Nephron (organoid): ENCODE measurements around the gene PANK1.

Experiments
- H3K27ac Mint-ChIP-seq, 3 experiments: 2 replicates each; pipeline ENCODE4 v1.8.0; 2020; ENCODE audit warnings: mixed read lengths in 3 of 3, mild to moderate bottlenecking in 2 of 3, moderate library complexity in 1 of 3
- H3K27me3 Mint-ChIP-seq: 2 replicates; pipeline ENCODE4 v1.8.0; 2021; ENCODE audit warnings: low read depth, mild to moderate bottlenecking, moderate library complexity, mixed read lengths
- H3K36me3 Mint-ChIP-seq: 2 replicates; pipeline ENCODE4 v1.8.0; 2020; ENCODE audit warnings: low read depth, mixed read lengths
- H3K4me1 Mint-ChIP-seq: 2 replicates; pipeline ENCODE4 v1.8.0; 2020; ENCODE audit warnings: mixed read lengths
- H3K4me3 Mint-ChIP-seq, 3 experiments: 2 replicates each; pipeline ENCODE4 v1.8.0; 2020; ENCODE audit warnings: mild to moderate bottlenecking in 3 of 3, mixed read lengths in 3 of 3, moderate library complexity in 2 of 3
- H3K9me3 Mint-ChIP-seq: 2 replicates; pipeline ENCODE4 v1.8.0; 2020; ENCODE audit warnings: mixed read lengths
- TF ChIP-seq, protein P1 (sequence below), 3 experiments: fragments of 200-600 bp; sonication (generic); IDR thresholded peaks; one replicate each; pipeline ENCODE4 v1.5.0; 2021; ENCODE audit warnings: antibody characterized with exemption in 3 of 3; ENCODE audit not compliant: unreplicated experiment in 3 of 3

The PANK1 gene

DNA sequence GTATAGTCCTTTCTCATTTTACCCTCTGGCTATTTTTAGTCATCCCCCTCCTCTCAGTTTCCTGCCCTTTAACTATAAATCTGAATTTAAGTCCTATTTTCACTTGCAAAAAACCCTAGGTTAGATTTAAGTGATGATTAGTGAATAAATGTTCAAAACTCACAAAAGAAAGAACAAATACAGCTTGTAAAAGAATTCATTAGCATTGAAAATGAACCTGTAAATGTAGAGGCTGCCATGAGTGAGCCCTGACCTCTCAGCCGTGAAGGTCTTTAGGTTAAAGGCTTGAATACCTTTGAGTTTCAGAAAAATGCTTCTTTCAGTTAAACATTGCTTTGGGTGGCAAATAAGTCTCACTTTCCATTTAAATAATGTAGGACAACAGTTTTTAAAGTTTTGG is 107.7 kb downstream of the PANK1 start:
- TF ChIP-seq, protein P1, sequence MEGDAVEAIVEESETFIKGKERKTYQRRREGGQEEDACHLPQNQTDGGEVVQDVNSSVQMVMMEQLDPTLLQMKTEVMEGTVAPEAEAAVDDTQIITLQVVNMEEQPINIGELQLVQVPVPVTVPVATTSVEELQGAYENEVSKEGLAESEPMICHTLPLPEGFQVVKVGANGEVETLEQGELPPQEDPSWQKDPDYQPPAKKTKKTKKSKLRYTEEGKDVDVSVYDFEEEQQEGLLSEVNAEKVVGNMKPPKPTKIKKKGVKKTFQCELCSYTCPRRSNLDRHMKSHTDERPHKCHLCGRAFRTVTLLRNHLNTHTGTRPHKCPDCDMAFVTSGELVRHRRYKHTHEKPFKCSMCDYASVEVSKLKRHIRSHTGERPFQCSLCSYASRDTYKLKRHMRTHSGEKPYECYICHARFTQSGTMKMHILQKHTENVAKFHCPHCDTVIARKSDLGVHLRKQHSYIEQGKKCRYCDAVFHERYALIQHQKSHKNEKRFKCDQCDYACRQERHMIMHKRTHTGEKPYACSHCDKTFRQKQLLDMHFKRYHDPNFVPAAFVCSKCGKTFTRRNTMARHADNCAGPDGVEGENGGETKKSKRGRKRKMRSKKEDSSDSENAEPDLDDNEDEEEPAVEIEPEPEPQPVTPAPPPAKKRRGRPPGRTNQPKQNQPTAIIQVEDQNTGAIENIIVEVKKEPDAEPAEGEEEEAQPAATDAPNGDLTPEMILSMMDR (IDR thresholded peaks at IDR 0.05; ENCODE audit: unreplicated experiment in 3 of 3) = no peak
- Mint-ChIP-seq H3K27ac (peak overlapping the region in 1 of 3 experiments; percentile 77), H3K27me3 (peaks cover 60% of the 10 kb centered on the region), H3K9me3 (no peaks in the 10 kb centered on the region), H3K4me1 (peaks cover 9% of the 10 kb centered on the region), H3K36me3 (peaks cover 4% of the 10 kb centered on the region), H3K4me3 (peak overlapping the region; percentile 63 to 76 (median 69))

DNA sequence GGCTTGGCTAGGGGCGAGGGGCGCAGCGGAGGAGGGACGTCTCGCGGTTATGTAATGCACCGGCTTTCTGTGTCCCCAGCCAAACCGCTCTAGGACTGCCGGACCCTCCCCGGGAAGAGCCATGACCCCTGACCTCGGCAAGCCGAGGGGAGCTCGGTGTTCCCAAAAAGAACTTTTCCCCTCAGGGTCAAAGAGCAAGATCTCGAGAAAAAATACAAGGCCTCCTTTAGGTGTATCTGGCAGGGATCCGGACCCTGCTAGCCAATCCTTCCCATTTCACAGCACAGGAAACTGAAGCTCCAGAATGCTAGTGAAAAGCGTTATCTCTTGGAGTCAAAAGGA is 109.1 kb downstream of the PANK1 start:
- peaks cover 72% of the 10 kb centered on the region for H3K27me3 Mint-ChIP-seq
- peak overlapping the region; percentile 73 to 75 (median 73) for H3K4me3 Mint-ChIP-seq
- no peaks in the 10 kb centered on the region for H3K9me3 Mint-ChIP-seq
- H3K36me3 Mint-ChIP-seq = peaks cover 4% of the 10 kb centered on the region
- H3K4me1 Mint-ChIP-seq = peaks cover 9% of the 10 kb centered on the region
- TF ChIP-seq, protein P1 (IDR thresholded peaks at IDR 0.05; ENCODE audit: unreplicated experiment in 3 of 3) = no peak
- H3K27ac Mint-ChIP-seq = peak overlapping the region in 2 of 3 experiments; percentile 46 to 49

DNA sequence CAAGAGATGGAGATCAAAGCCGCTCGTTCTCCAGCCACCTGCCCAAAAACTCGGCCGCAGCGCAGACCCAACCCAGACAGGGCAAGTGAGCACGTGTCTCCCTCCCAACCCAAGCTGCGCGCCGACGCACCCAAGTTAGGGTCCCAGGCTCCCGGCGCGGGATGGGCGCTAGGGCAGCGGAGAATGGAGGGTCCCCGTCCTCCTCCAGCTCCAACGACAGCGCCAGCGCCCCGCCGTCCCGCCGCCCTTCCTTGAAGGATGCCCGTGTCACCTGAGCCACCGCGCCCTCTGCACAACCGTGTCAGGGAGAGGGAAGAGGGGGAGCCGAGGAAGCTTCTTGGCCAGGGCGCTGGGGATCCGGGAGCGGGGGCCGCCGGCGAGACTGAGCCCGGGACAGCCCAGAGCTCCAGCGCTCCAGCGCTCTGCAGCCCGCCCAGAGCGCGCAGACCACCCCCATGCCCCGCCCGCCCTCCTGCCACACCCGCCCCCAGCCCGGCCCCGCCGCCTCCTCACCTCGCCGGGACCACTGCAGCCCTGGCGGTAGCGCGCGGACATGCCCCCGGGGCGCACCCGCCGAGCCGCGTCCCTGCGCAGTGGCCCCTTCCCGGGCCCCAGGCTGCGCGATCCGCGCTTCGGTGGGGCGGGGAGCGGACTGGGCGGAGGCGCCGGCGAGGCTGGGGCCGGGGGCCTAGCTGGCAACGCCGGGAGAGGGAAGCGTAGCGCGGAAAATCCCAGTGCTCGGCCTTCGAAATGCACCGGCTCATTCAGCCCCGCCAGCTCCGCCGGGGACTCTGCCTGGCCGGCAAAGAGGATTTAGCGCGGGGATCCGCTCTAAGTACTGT is 109.7 kb downstream of the PANK1 start, which contains the start of gene SLC16A12:
Gene SLC16A12, minus strand, starts transcription at position 424 of the 842 bp plus-strand sequence. CDS start 73,016 bp downstream, outside the sequence.
- H3K9me3 Mint-ChIP-seq = no peaks in the 10 kb centered on the region
- H3K36me3 Mint-ChIP-seq = peaks cover 4% of the 10 kb centered on the region
- H3K27ac Mint-ChIP-seq = peak within 1 kb of the TSS in 2 of 3 experiments; percentile 62 to 65
- TF ChIP-seq, protein P1 (IDR thresholded peaks at IDR 0.05; ENCODE audit: unreplicated experiment in 3 of 3) = peak in 2 of 3 experiments; percentile 36 to 44
- H3K27me3 Mint-ChIP-seq = peaks cover 74% of the 10 kb centered on the region
- H3K4me3 Mint-ChIP-seq = peak within 1 kb of the TSS; percentile 81 to 87 (median 84)
- peaks cover 9% of the 10 kb centered on the region for H3K4me1 Mint-ChIP-seq

DNA sequence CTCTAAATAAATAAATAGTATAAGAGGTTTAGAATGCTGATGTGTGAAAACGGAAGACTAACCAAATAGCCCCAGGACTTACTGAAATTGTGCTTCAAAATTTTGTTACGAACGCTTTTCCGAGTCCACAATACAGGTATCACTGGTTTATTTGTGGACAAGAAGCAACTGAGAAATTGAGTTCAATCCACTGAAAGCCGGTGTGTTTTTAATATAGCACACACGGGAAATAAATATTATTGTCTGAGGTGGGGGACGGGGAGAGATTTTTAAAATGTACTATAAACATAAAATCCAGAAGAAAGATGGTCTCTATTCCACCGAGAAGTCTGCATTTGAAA is 110.2 kb downstream of the PANK1 start:
- TF ChIP-seq, protein P1 (IDR thresholded peaks at IDR 0.05; ENCODE audit: unreplicated experiment in 3 of 3) = no peak
- peaks cover 9% of the 10 kb centered on the region for H3K4me1 Mint-ChIP-seq
- no peaks in the 10 kb centered on the region for H3K9me3 Mint-ChIP-seq
- peak overlapping the region; percentile 81 to 87 (median 84) for H3K4me3 Mint-ChIP-seq
- peaks cover 4% of the 10 kb centered on the region for H3K36me3 Mint-ChIP-seq
- peaks cover 72% of the 10 kb centered on the region for H3K27me3 Mint-ChIP-seq
- H3K27ac Mint-ChIP-seq = peak overlapping the region in 2 of 3 experiments; percentile 62 to 65
